IMR-90 (cell line): ENCODE data around the gene TGFA. TPM values are rescaled to one million over a fixed set of nuclear protein-coding genes. Genes with fewer than 3 reads are reported as not detected.

ENCODE experiments used
- ATAC-seq: fragments of 200-7000 bp; cut with Tn5 transposase; 2 replicates; pipeline ENCODE4 v1.9.1; 2020; ENCODE audit warnings: low read depth, mild to moderate bottlenecking, moderate library complexity
- BruUV-seq: library from RNA; stranded (reverse); fragments of 400-500 nt; replicated peaks from 2 replicates; lab custom pipeline; 2021; lab: Mats Ljungman, UMichigan
- CTCF ChIA-PET: fragments of 300-600 bp; formaldehyde crosslinking; extraction: SDS; loops from one replicate; lab custom pipeline; 2021; ENCODE audit warnings: antibody characterized with exemption; lab: Yijun Ruan, JAX
- POLR2A ChIA-PET: fragments of 300-600 bp; sonication (Branson Sonifier 250); formaldehyde crosslinking; loops from one replicate; lab custom pipeline; 2022; ENCODE audit warnings: antibody characterized with exemption; ENCODE audit not compliant: unreplicated experiment; lab: Charles Lee
- DNase-seq: peaks from one replicate; pipeline ENCODE4 v3.0.0; 2013
- H2AFZ ChIP-seq: replicated peaks from 2 replicates; pipeline ENCODE3; 2013; ENCODE audit warnings: low read length, mild to moderate bottlenecking; ENCODE audit not compliant: poor library complexity
- H2AK5ac ChIP-seq: 2 replicates; pipeline ENCODE4 v1.6.1; 2013; ENCODE audit warnings: low read depth, low read length, inconsistent platforms
- H2AK9ac ChIP-seq: replicated peaks from 2 replicates; pipeline ENCODE3; 2013; ENCODE audit warnings: mild to moderate bottlenecking, low read depth, low read length, moderate library complexity; ENCODE audit not compliant: poor library complexity
- H2BK120ac ChIP-seq: 2 replicates; pipeline ENCODE4 v1.6.1; 2013; ENCODE audit warnings: low read depth, low read length, inconsistent platforms
- H2BK15ac ChIP-seq: 3 replicates; pipeline ENCODE4 v1.6.1; 2013; ENCODE audit warnings: low read depth, low read length, inconsistent platforms
- H2BK20ac ChIP-seq: 2 replicates; pipeline ENCODE4 v1.6.1; 2013; ENCODE audit warnings: low read depth, mild to moderate bottlenecking, inconsistent platforms, low read length, moderate library complexity
- H2BK5ac ChIP-seq: 2 replicates; pipeline ENCODE4 v1.6.1; 2013; ENCODE audit warnings: mild to moderate bottlenecking, low read depth, low read length, inconsistent platforms; ENCODE audit not compliant: poor library complexity, severe bottlenecking
- H3K14ac ChIP-seq: replicated peaks from 2 replicates; pipeline ENCODE4 v1.6.1; 2013; ENCODE audit warnings: low read depth, low read length, inconsistent platforms
- H3K18ac ChIP-seq: 2 replicates; pipeline ENCODE4 v1.6.1; 2013; ENCODE audit warnings: low read depth, low read length, control low read depth
- H3K23ac ChIP-seq: 2 replicates; pipeline ENCODE4 v1.6.1; 2013; ENCODE audit warnings: low read depth, low read length, inconsistent platforms
- H3K27ac ChIP-seq: 2 replicates; pipeline ENCODE4 v1.5.1; 2013; ENCODE audit warnings: mild to moderate bottlenecking, control low read depth, low read length; ENCODE audit not compliant: insufficient read depth
- H3K27me3 ChIP-seq: 2 replicates; pipeline ENCODE4 v1.6.1; 2013; ENCODE audit warnings: low read length; ENCODE audit not compliant: control insufficient read depth, insufficient read depth
- H3K36me3 ChIP-seq: 2 replicates; pipeline ENCODE4 v1.6.1; 2013; ENCODE audit warnings: low read length, mixed read lengths; ENCODE audit not compliant: control insufficient read depth, insufficient read depth
- H3K4ac ChIP-seq: 2 replicates; pipeline ENCODE4 v1.6.1; 2013; ENCODE audit warnings: low read depth, low read length, inconsistent platforms
- H3K4me1 ChIP-seq: 2 replicates; pipeline ENCODE4 v1.6.1; 2013; ENCODE audit warnings: low read length, mixed read lengths; ENCODE audit not compliant: control insufficient read depth, insufficient read depth
- H3K4me2 ChIP-seq: 2 replicates; pipeline ENCODE4 v1.6.1; 2013; ENCODE audit warnings: low read depth, mild to moderate bottlenecking, control low read depth, low read length, moderate library complexity
- H3K4me3 ChIP-seq: 2 replicates; pipeline ENCODE4 v1.5.1; 2013; ENCODE audit warnings: low read depth, mild to moderate bottlenecking, control low read depth, low read length, moderate library complexity; ENCODE audit not compliant: insufficient read depth
- H3K56ac ChIP-seq: 2 replicates; pipeline ENCODE4 v1.6.1; 2013; ENCODE audit warnings: low read length, inconsistent platforms; ENCODE audit not compliant: insufficient read depth; ENCODE audit errors: extremely low read depth
- H3K79me1 ChIP-seq, 2 experiments: 2 replicates each; pipeline ENCODE4 v1.6.1; 2013; ENCODE audit warnings: low read length in 2 of 2, inconsistent platforms in 1 of 2, low read depth in 1 of 2
- H3K9ac ChIP-seq: 2 replicates; pipeline ENCODE4 v1.6.1; 2013; ENCODE audit warnings: low read depth, low read length, control low read depth
- H3K9me1 ChIP-seq: 2 replicates; pipeline ENCODE4 v1.6.1; 2013; ENCODE audit warnings: low read length, inconsistent platforms; ENCODE audit not compliant: insufficient read depth
- H3K9me3 ChIP-seq: 2 replicates; pipeline ENCODE4 v1.6.1; 2013; ENCODE audit warnings: low read length; ENCODE audit not compliant: control insufficient read depth, insufficient read depth
- H4K20me1 ChIP-seq: 2 replicates; pipeline ENCODE4 v1.6.1; 2013; ENCODE audit warnings: low read length, inconsistent platforms; ENCODE audit not compliant: insufficient read depth
- H4K5ac ChIP-seq: 2 replicates; pipeline ENCODE4 v1.6.1; 2013; ENCODE audit warnings: mild to moderate bottlenecking, low read depth, low read length, control low read depth
- H4K8ac ChIP-seq, 2 experiments: 2 replicates each; pipeline ENCODE4 v1.6.1; 2013; ENCODE audit warnings: low read depth in 2 of 2, low read length in 2 of 2, control low read depth in 1 of 2, inconsistent platforms in 1 of 2
- H4K91ac ChIP-seq: 2 replicates; pipeline ENCODE4 v1.6.1; 2013; ENCODE audit warnings: low read depth, low read length, inconsistent platforms; ENCODE audit not compliant: insufficient read depth
- BHLHE40 ChIP-seq: fragments of 150-350 bp; IDR thresholded peaks from 2 replicates; pipeline ENCODE4 v1.6.1; 2016; ENCODE audit warnings: mild to moderate bottlenecking, low read depth, low read length
- MAFK ChIP-seq: IDR thresholded peaks from 2 replicates; pipeline ENCODE4 v1.6.1; 2012; ENCODE audit warnings: low read depth, low read length, improper control_type of control experiment
- SMC3 ChIP-seq: fragments of 150-350 bp; IDR thresholded peaks from 2 replicates; pipeline ENCODE4 v1.6.1; 2016; ENCODE audit warnings: low read depth, mild to moderate bottlenecking, antibody characterized with exemption, low read length, moderate library complexity
- WGBS, 2 experiments: methylation state at CpG; one replicate each; pipeline versions ENCODE4 v1.1.5 to v1.1.7; 2013; ENCODE audit warnings: missing lambda C conversion rate in 2 of 2; ENCODE audit not compliant: insufficient read length in 1 of 2; ENCODE audit errors: extremely low coverage in 2 of 2; 5-methylcytosine and 5-hydroxymethylcytosine counted together
- dilution Hi-C: fragments of 300-500 bp; cut with HindIII; formaldehyde crosslinking; loops from one replicate; pipeline ENCODE4 v1.14.3; 2018; ENCODE audit warnings: low sequenced_read_pairs; ENCODE audit not compliant: unreplicated experiment
- in situ Hi-C: fragments of 300-500 bp; cut with MboI; formaldehyde crosslinking; loops from 3 replicates; pipeline ENCODE4 v1.14.3; 2019; ENCODE audit warnings: low sequenced_read_pairs, inconsistent platforms, mixed read lengths
- intact Hi-C: fragments of 100-400 bp; cut with micrococcal nuclease; formaldehyde crosslinking; loops from 2 replicates; pipeline ENCODE4 v1.10.0; 2022
- polyA plus RNA-seq, 3 experiments: library from polyadenylated mRNA; depleted of rRNA; stranded (reverse); fragments of >200 nt; gene quantifications; 2 replicates each; pipeline ENCODE4 v1.2.3, GENCODE V29; 2012; ENCODE audit warnings: low replicate concordance in 1 of 3
- total RNA-seq: library from RNA; depleted of rRNA; stranded (reverse); fragments of >200 nt; gene quantifications from 2 replicates; pipeline ENCODE4 v1.2.3, GENCODE V29; 2012

Gene TGFA
- total and polyA plus RNA-seq, 2 of the 4 experiments (the other 2 are of a cell fraction): not detected

- no peak overlapping the region for H3K9ac ChIP-seq
- H3K9me3 ChIP-seq: no peaks in the 10 kb centered on the region
- no peak overlapping the region for H3K56ac ChIP-seq
- H3K9me1 ChIP-seq: no peaks in the 10 kb centered on the region
- H4K8ac ChIP-seq: no peak overlapping the region
- H3K27ac ChIP-seq: no peak overlapping the region
- H2BK15ac ChIP-seq: no peak overlapping the region
- POLR2A ChIA-PET: no interaction called here
- H4K91ac ChIP-seq: no peak overlapping the region
- no peak overlapping the region for H3K4me3 ChIP-seq
- H3K23ac ChIP-seq: no peak overlapping the region
- no CpG with 5 or more reads among the region's 3 CpGs for WGBS, 2 experiments
- TF ChIP-seq BHLHE40 (no peak), SMC3 (no peak), MAFK (peak; percentile 42; the same call in 1 of the 2 replicates)
- dilution Hi-C loops: no loop called here
- CTCF ChIA-PET: no interaction called here
- no peaks in the 10 kb centered on the region for H3K4me1 ChIP-seq
- no peak overlapping the region for H3K4ac ChIP-seq
- in situ Hi-C loops: no loop called here
- no peak overlapping the region for H3K14ac ChIP-seq
- H2BK120ac ChIP-seq: no peak overlapping the region
- no peak for ATAC-seq
- no peaks in the 10 kb centered on the region for H3K36me3 ChIP-seq
- H2BK5ac ChIP-seq: no peak overlapping the region
- H3K18ac ChIP-seq: no peak overlapping the region
- no peak for DNase-seq
- H3K79me1 ChIP-seq: no peaks in the 10 kb centered on the region
- no peak overlapping the region for H3K4me2 ChIP-seq
- intact Hi-C loops: no loop called here
- no peak overlapping the region for H4K5ac ChIP-seq
- H3K27me3 ChIP-seq: peaks cover 9% of the 10 kb centered on the region
- no peak overlapping the region for H2AK9ac ChIP-seq
- no TSS peak for BruUV-seq
- H4K20me1 ChIP-seq: no peaks in the 10 kb centered on the region
- H2AK5ac ChIP-seq: no peak overlapping the region
- no peak overlapping the region for H2BK20ac ChIP-seq
- H2AFZ ChIP-seq: no peak overlapping the region
These were observed 6.7 kb downstream of the TGFA start for GRCh38 chr2:70546885-70547284.
